IgD-negative memory B cell (primary cell): ENCODE data around the gene GNAQ. TPM values are rescaled to one million over a fixed set of nuclear protein-coding genes. Genes with fewer than 3 reads are reported as not detected.
"Not testable (repeated sequence)": the region's sequence is repeated elsewhere in the genome, so short reads cannot be mapped to it uniquely, and the experiment has no call there.

Experiments used
- H3K27ac Mint-ChIP-seq, 3 donors: one replicate each; pipeline ENCODE4 v1.8.0; 2020 to 2022; ENCODE audit warnings: mild to moderate bottlenecking in 3 of 3, mixed read lengths in 3 of 3, moderate library complexity in 1 of 3
- H3K27me3 Mint-ChIP-seq: one replicate; pipeline ENCODE4 v1.8.0; 2021; ENCODE audit warnings: mixed read lengths
- H3K36me3 Mint-ChIP-seq: one replicate; pipeline ENCODE4 v1.8.0; 2020; ENCODE audit warnings: mild to moderate bottlenecking, mixed read lengths
- H3K4me1 Mint-ChIP-seq, 3 donors: one replicate each; pipeline ENCODE4 v1.8.0; 2020 to 2022; ENCODE audit warnings: mixed read lengths in 3 of 3, mild to moderate bottlenecking in 1 of 3
- H3K4me3 Mint-ChIP-seq, 4 donors: one replicate each; pipeline ENCODE4 v1.8.0; 2020 to 2022; ENCODE audit warnings: mild to moderate bottlenecking in 4 of 4, mixed read lengths in 4 of 4, moderate library complexity in 3 of 4
- H3K9me3 Mint-ChIP-seq, 3 donors: one replicate each; pipeline ENCODE4 v1.8.0; 2020 to 2021; ENCODE audit warnings: mixed read lengths in 3 of 3, mild to moderate bottlenecking in 1 of 3
- polyA plus RNA-seq: library from polyadenylated mRNA; unstranded; fragments of 300-500 nt; fragmentation: Illumina TruSeq; gene quantifications from one replicate; pipeline ENCODE4 v1.2.3, GENCODE V29; 2021

The GNAQ gene
- polyA plus RNA-seq, 1 donor from 2014 or later, result 0.39 TPM

DNA sequence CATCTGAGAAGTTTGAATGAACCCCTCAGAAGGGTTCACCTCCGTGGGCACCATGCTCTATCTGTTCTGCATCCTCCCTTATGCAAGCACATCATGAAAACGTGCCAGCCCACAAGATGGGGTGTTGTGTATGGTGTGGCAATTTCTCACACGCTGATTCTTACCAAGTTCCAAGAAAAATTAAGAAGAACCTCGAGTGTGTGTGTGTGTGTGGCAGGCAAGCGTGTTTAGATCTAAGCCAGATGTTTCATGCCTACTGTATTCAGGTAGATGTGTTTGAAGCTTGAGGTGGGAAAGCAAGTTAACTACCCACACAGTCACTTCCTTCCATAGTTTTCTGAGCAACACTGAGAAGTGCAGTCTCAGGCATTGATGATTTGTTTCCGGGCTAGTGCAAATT lies 305.8 kb downstream of the GNAQ start:
- H3K27me3 Mint-ChIP-seq, result no peaks in the 10 kb centered on the region
- H3K4me3 Mint-ChIP-seq, result peak overlapping the region in 1 of 4 donors; percentile 31
- H3K4me1 Mint-ChIP-seq, result no peaks in the 10 kb centered on the region
- H3K36me3 Mint-ChIP-seq, result no peaks in the 10 kb centered on the region
- peaks cover 0 to 4% (median 0%) of the 10 kb centered on the region in 3 donors for H3K9me3 Mint-ChIP-seq
- no peak overlapping the region for H3K27ac Mint-ChIP-seq

DNA sequence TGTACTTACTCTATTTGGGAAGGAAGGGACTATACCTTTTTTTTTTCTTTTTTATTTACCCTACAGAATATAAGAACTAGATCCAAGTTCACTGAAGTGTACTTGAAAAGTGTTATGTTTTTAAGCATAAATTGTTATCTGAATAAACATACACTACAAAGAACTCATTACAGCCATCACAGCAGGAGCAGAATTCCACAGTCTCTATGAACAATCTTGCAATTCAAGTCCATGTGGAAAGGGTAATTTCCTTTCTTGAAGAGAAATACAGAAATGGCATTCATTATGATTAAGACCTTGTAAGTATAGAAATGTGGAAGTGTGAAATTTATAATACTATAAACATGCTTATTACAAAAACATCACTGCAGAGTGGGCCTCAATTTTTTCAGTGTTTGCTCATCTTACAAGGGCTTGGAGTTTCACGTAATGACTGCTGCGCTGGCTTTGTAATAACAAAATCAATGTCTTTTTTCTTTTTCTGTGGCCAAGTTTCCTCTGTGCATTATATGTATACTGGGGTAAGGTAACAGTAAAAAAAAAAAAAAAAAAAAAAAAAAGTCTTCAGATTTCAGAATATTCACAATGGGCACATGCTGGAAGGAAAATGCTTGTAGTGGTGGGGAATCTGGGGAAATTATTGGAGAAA lies 306.4 kb downstream of the GNAQ start:
- Mint-ChIP-seq H3K27me3 (no peaks in the 10 kb centered on the region), H3K9me3 (peaks cover 0 to 4% (median 0%) of the 10 kb centered on the region in 3 donors), H3K36me3 (no peaks in the 10 kb centered on the region), H3K4me3 (peak overlapping the region in 1 of 4 donors; percentile 31), H3K4me1 (no peaks in the 10 kb centered on the region), H3K27ac (no peak overlapping the region)

DNA sequence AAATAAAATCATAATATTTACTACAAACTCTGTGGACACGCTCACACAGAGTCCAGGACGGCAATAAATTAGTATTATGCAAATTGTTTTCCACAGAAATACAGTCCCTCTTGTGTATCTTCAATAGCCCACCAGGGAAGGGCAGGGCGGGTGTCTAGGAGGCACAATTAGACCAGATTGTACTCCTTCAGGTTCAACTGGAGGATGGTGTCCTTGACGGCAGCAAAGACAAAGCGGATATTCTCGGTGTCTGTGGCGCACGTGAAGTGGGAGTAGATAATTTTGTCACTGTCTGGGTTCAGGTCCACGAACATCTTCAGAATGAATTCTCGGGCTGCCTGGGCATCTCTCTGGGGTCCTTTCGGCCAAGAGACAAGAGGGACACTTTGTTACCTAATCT lies 310.5 kb downstream of the GNAQ start:
- not testable (repeated sequence) for H3K4me1 Mint-ChIP-seq, H3K27ac Mint-ChIP-seq, H3K27me3 Mint-ChIP-seq, H3K9me3 Mint-ChIP-seq, H3K36me3 Mint-ChIP-seq
- H3K4me3 Mint-ChIP-seq, result peak overlapping the region in 1 of 4 donors; percentile 65

DNA sequence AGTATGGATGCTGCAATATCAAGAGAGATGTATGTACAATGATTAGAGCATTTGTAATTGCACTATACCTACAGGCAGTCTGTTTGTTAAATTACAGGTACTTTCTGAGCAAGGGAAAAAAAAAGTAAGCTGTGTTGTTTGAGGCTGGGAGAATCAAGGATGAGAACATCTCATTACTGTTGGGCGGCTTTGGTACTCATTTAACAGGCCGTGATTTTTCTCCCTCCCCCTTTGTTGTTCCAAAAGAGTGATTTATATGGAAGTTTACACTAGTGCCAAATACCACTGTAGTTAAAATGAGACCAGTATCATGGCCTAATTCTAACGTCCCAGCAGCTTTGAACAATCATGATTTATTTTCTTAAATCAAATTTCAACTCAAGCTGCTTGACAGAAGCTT lies 312.3 kb downstream of the GNAQ start:
- Mint-ChIP-seq H3K27me3 (peaks cover under 1% of the 10 kb centered on the region), H3K27ac (no peak overlapping the region), H3K4me3 (no peak overlapping the region), H3K36me3 (peaks cover 1% of the 10 kb centered on the region), H3K4me1 (no peaks in the 10 kb centered on the region), H3K9me3 (peaks cover 0 to 2% (median 0%) of the 10 kb centered on the region in 3 donors)

DNA sequence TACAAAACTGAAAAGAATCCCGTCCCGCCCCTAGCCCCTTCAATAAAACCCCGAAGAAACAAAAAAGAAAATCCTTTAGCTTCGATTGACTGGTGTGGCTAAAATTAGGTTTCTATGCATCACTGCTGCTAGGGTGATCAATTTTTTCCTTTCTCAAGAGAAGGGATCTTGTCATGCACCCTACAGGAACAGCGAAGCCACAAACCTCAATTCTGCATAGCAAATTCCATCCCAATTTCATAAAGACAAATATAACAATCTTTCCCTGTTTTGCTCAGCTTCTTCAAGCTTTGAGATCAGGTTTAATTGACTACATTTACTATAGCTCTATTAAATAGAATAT lies 313.3 kb downstream of the GNAQ start:
- not testable (repeated sequence) for H3K4me3 Mint-ChIP-seq, H3K4me1 Mint-ChIP-seq, H3K27me3 Mint-ChIP-seq, H3K36me3 Mint-ChIP-seq, H3K9me3 Mint-ChIP-seq, H3K27ac Mint-ChIP-seq

DNA sequence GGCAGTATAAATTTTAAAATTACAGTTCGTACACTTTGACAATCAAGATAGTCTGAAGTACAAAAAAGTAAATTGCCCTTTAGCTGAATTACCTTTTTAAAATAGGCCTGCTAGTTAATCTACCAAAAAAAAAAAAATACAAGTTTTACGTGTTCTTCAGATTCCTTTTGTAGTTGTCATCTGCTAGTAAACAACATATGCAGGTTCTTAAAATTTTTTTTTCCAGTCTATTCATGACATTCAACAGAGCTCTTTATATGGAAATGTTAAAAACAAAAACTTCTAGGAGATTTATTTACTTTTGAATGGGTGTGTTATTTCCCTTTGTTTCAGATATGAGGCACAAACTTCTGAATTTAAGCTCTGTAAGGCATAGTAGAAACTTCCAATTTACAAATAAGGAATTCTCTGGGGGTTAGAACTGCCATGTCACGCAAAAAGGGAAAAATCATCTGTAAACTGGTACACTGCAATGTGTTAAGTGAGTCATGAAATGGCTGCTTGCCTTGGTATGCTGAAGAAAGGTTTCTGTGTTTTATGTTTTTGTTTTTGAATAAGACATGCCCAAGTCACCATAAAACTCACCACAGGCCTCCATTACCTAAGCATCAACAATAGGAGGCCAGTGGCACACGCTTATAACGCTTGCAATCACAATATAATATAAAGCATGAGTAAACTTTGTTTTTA lies 313.9 kb downstream of the GNAQ start:
- H3K4me3 Mint-ChIP-seq, H3K4me1 Mint-ChIP-seq, H3K36me3 Mint-ChIP-seq, H3K27me3 Mint-ChIP-seq, H3K27ac Mint-ChIP-seq, H3K9me3 Mint-ChIP-seq: not testable (repeated sequence)

DNA sequence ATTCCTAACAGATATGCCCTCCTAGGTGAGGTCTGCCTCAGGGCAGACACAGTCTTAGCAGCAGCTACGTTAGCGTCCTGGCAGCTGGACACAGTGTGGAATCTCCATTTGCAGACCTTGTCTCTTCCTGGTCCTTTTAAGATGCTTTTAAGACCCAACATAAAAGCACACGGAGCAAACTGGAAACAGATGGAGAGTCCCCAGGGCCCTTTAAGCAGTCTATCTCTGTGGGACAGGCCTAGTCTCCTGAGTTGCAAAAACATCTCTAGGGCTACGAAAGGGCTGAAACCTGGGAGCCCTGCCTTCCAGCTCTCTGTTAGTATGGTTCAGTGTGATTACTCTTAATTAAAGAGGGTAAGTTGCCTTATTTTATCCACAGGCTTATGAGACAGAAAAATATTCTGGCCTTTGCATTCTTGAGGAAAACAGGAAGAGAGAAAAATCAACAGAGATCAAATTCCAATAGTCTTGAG lies 317.5 kb downstream of the GNAQ start:
- peaks cover 0 to 7% (median 0%) of the 10 kb centered on the region in 3 donors for H3K9me3 Mint-ChIP-seq
- peaks cover 1% of the 10 kb centered on the region for H3K27me3 Mint-ChIP-seq
- H3K4me3 Mint-ChIP-seq, result no peak overlapping the region
- H3K27ac Mint-ChIP-seq, result no peak overlapping the region
- H3K4me1 Mint-ChIP-seq, result peaks cover 6 to 8% (median 7%) of the 10 kb centered on the region in 3 donors
- H3K36me3 Mint-ChIP-seq, result peaks cover 1% of the 10 kb centered on the region

DNA sequence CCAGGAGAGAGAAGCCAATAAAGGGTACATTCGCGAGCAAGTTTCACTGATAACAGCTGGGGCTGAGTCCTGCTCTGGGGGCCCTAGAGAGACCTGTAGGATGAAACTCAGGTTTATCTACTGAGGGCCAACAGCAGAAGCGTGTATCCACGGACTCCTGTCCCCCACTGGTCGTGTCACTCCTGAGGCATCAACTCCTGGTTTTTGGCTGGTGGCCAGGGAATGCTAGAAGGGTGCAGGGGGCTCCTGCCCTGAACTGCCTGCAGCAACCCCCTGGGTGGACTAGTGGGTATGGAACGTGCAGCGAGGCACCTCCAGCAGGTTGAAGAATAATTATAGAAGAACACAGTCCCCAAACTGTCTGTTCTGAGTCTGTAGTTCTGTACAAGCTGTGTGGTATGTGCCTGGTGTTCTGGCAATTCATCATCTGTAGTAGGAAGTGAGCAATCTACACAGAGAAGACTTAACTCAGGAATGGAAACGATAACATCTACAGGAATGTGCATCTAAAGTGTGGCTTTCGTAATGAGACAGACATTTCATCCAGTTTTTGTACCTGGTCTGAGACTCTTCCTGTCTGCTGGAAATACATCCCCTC lies 319.0 kb downstream of the GNAQ start:
- Mint-ChIP-seq H3K36me3 (peaks cover 1% of the 10 kb centered on the region), H3K4me1 (peaks cover 6 to 9% (median 7%) of the 10 kb centered on the region in 3 donors), H3K27ac (no peak overlapping the region), H3K27me3 (peaks cover 1% of the 10 kb centered on the region), H3K4me3 (no peak overlapping the region), H3K9me3 (peaks cover 0 to 9% (median 7%) of the 10 kb centered on the region in 3 donors)

DNA sequence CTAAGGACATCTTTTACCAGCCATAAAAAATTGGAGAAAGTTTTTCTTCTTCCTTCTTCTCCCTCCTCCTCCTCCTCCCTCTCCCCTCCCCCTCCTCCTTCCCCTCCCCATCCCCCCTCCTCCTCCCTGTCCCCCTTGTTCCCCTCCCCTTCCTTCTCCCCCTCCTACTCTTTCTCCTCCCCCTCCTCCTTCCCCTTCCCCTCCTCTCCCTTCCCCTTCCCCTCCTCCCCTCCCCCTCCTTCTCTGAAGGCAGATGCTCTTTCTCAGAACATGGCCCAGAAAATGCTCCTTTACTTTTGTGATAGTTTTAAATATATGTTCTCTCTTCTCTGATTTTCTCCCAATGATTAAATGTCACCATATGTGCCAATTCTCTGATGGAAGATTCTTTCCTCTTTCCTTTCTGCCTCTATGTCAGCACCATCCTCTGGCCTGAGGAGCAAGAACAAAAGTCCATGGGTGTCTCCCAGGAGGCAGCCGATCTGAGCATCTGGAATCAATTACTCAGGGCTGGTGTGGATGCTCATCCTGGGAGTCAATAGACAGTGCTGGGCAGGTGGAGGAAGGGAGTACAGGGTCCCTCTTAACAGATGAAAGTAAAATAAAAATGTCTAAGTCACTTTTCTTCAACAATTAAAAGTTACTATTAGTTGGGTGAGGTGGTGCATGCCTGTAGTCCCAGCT lies 320.5 kb downstream of the GNAQ start:
- H3K36me3 Mint-ChIP-seq, result no peaks in the 10 kb centered on the region
- no peak overlapping the region for H3K4me3 Mint-ChIP-seq
- peaks cover 0 to 9% (median 5%) of the 10 kb centered on the region in 3 donors for H3K9me3 Mint-ChIP-seq
- H3K4me1 Mint-ChIP-seq, result peaks cover 6 to 9% (median 7%) of the 10 kb centered on the region in 3 donors
- H3K27me3 Mint-ChIP-seq, result peaks cover 1% of the 10 kb centered on the region
- H3K27ac Mint-ChIP-seq, result no peak overlapping the region

DNA sequence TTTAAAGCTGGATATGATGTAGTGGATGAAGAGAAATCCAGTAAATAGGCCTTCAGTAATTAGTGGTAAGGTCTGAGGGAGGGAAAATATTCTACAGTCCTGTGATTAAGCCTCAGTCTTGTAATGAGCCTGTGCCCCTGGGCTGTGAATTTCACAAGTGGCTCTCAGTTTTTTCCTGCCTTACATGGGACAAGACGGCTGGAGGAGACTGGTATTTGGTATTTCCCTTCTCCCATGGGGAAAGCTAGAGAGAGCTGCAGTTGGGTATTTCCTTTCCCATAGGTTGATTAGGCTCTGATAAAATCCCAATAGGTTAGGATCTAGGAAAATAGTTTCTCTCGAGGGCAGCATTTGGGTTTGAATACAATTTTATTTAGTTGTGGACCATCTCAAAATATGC lies 321.3 kb downstream of the GNAQ start:
- H3K36me3 Mint-ChIP-seq, result no peaks in the 10 kb centered on the region
- no peak overlapping the region for H3K27ac Mint-ChIP-seq
- H3K9me3 Mint-ChIP-seq, result peaks cover 0 to 9% (median 5%) of the 10 kb centered on the region in 3 donors
- peaks cover 1% of the 10 kb centered on the region for H3K27me3 Mint-ChIP-seq
- peak overlapping the region in 1 of 4 donors; percentile 28 for H3K4me3 Mint-ChIP-seq
- peaks cover 6 to 9% (median 7%) of the 10 kb centered on the region in 3 donors for H3K4me1 Mint-ChIP-seq

DNA sequence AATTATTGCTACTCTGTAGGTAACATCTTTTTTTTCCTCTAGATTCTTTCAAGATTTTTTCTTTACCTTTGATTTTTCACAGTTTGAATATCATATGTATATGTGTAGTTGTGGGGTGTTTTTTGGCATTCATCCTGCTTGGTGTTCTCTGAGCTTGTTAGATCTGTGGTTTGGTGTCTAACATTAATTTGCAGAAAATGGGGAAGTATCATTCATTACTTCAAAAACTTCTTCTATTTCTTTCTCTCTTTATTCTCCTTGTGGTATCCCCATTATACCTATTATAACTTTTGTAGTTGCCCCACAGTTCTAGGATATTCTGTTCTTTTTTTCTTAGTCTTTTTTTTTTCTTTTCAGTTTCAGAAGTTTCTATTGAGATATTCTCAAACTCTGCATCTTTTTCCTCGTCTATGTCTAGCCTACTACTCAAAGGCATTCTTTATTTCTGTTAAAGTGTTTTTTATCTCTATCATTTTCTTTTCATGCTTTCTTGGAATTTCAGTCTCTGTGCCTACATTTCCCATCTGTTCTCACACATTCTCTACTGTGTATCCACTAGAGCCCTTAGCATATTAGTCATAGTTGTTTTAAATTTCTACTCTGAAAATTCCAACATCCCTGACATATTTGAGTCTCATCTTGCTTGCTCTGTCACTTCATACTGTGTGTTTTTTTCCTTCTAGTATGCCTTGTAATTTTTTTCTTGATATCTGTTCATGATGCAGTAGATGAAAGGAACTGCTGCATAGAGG lies 323.4 kb downstream of the GNAQ start:
- no peaks in the 10 kb centered on the region for H3K36me3 Mint-ChIP-seq
- peak overlapping the region in 1 of 3 donors; percentile 27 for H3K27ac Mint-ChIP-seq
- H3K4me3 Mint-ChIP-seq, result no peak overlapping the region
- H3K9me3 Mint-ChIP-seq, result peaks cover 0 to 9% (median 7%) of the 10 kb centered on the region in 3 donors
- H3K27me3 Mint-ChIP-seq, result no peaks in the 10 kb centered on the region
- peaks cover 6 to 9% (median 7%) of the 10 kb centered on the region in 3 donors for H3K4me1 Mint-ChIP-seq

DNA sequence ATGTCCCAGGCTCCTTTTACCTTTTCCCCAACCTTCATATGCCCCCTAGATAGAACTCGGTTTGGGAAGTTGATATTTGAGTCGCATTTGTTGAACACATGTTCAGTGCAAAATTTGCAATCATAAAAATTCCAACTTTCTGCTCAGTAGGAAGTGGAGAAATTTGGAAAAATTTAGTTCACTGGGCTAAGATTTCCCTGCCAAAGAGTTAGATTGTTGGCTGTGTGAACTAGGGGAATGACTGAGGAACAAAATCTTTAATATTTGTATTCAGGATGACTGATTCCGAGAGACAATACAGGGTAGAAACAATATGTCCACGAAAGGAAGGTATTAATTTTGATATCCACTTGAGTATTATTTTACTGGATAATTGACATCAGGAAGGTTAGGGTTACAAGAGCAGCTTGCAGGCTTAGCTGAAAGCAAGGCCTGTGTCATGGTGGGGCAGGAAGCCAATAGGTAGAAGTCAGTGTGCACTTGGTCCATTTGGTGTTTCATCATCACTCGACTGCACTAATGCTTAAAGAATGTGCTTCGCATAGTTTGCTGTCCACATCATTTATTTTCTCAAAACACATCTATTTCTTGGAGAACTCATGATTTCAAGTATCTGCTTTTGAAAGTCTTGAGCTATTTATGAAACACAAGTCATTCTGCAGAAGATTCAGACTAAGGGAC lies 324.1 kb downstream of the GNAQ start:
- Mint-ChIP-seq H3K4me3 (no peak overlapping the region), H3K27me3 (no peaks in the 10 kb centered on the region), H3K4me1 (peaks cover 6 to 9% (median 7%) of the 10 kb centered on the region in 3 donors), H3K9me3 (peaks cover 0 to 9% (median 7%) of the 10 kb centered on the region in 3 donors), H3K27ac (no peak overlapping the region), H3K36me3 (no peaks in the 10 kb centered on the region)

DNA sequence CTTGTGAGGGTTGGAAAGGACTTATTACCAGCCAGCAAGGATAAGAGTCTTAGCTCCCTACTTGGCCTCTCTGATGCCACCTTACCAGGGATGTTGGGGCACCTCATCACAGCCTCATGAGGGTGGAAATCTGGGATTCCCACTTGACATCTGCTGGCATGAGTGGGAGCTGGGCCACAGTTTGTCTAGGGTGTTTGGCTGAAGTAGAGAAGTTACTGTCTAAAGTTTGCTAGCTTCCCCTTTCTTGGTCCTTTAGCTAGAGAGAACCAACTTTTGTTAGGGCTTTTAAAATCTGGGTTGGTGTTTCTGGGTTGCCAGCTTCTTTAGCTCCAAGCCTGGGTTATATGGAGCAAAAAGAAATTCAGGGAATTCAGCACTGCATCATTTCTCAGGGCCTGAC lies 326.0 kb downstream of the GNAQ start:
- H3K9me3 Mint-ChIP-seq, result peaks cover 0 to 9% (median 4%) of the 10 kb centered on the region in 3 donors
- H3K27ac Mint-ChIP-seq, result no peak overlapping the region
- no peaks in the 10 kb centered on the region for H3K36me3 Mint-ChIP-seq

More for the DNA sequence above, 326.0 kb downstream of the GNAQ start:
- H3K4me1 Mint-ChIP-seq, result peaks cover 6 to 7% (median 7%) of the 10 kb centered on the region in 3 donors
- H3K4me3 Mint-ChIP-seq, result no peak overlapping the region
- H3K27me3 Mint-ChIP-seq, result no peaks in the 10 kb centered on the region
